WTC11 (cell line): Measurements from ENCODE around the gene RUNX1.

ENCODE experiments used
- ATF2 ChIP-seq: sonication (generic); formaldehyde crosslinking; IDR thresholded peaks from 2 replicates; pipeline ENCODE4 v1.8.1; 2022; ENCODE audit warnings: low read depth, missing genetic modification reagents, borderline replicate concordance
- CTCF ChIP-seq: fragments of 200-600 bp; IDR thresholded peaks from 2 replicates; pipeline ENCODE4 v1.8.0; 2022; ENCODE audit warnings: antibody characterized with exemption
- JUN ChIP-seq: sonication (generic); formaldehyde crosslinking; IDR thresholded peaks from 2 replicates; pipeline ENCODE4 v1.8.0; 2023; ENCODE audit warnings: mild to moderate bottlenecking, missing genetic modification reagents
- SP1 ChIP-seq: sonication (generic); formaldehyde crosslinking; conservative IDR thresholded peaks from 2 replicates; pipeline ENCODE4 v1.8.1; 2022; ENCODE audit warnings: missing genetic modification reagents
- USF1 ChIP-seq: sonication (generic); formaldehyde crosslinking; IDR thresholded peaks from 2 replicates; pipeline ENCODE4 v1.8.0; 2022; ENCODE audit warnings: mild to moderate bottlenecking, missing genetic modification reagents

- TF ChIP-seq CTCF, result no peak
- TF ChIP-seq SP1 (CRISPR knock-in tag), result no peak
- no peak for TF ChIP-seq JUN (CRISPR knock-in tag)
- TF ChIP-seq USF1 (CRISPR knock-in tag), result no peak
- TF ChIP-seq ATF2 (CRISPR knock-in tag), result no peak
These were observed 266.4 kb downstream of the RUNX1 start for GRCh38 chr21:34782506-34783360.
